PFSK-1 (cell line): ENCODE measurements around the gene BLCAP.

Experiments
- FOXP2 ChIP-seq: optimal IDR thresholded peaks from 2 replicates; pipeline ENCODE3; 2011; ENCODE audit warnings: borderline replicate concordance, control low read depth, inconsistent platforms; ENCODE audit not compliant: insufficient read depth; ENCODE audit errors: extremely low read length, extremely low read depth
- POLR2AphosphoS5 ChIP-seq: IDR thresholded peaks from 2 replicates; pipeline ENCODE4 v1.6.1; 2012; ENCODE audit warnings: low read depth, mild to moderate bottlenecking, control low read depth, low read length, moderate library complexity
- SIN3A ChIP-seq: IDR thresholded peaks from 2 replicates; pipeline ENCODE4 v1.6.1; 2012; ENCODE audit warnings: mild to moderate bottlenecking, low read length, moderate library complexity, borderline replicate concordance; ENCODE audit not compliant: insufficient read depth
- TAF1 ChIP-seq: IDR thresholded peaks from 2 replicates; pipeline ENCODE4 v1.6.1; 2012; ENCODE audit warnings: low read length, control low read depth, borderline replicate concordance; ENCODE audit not compliant: insufficient read depth

GRCh38 chr20:37543828-37544227, 16.2 kb upstream of the BLCAP start:
- TF ChIP-seq FOXP2 (no peak), POLR2AphosphoS5 (no peak), TAF1 (no peak), SIN3A (no peak)
